Thyroid gland (tissue), 4 donors: ENCODE data around the gene SEZ6L. TPM values are rescaled to one million over a fixed set of nuclear protein-coding genes. Genes with fewer than 3 reads are reported as not detected.

Experiments
- DNase-seq, 2 donors: peaks; one replicate each; pipeline ENCODE4 v3.0.0-alpha.2; 2019
- H3K27ac ChIP-seq, 3 donors: fragments of 200-600 bp; sonication (generic); 1 replicate in 2 of 3; 2 replicates in 1 of 3; pipeline ENCODE4 v1.5.1; 2016 to 2019; ENCODE audit warnings: mild to moderate bottlenecking in 1 of 3, moderate library complexity in 1 of 3
- H3K27me3 ChIP-seq: fragments of 200-600 bp; sonication (generic); one replicate; pipeline ENCODE4 v1.5.1; 2019
- H3K36me3 ChIP-seq, 2 donors: fragments of 200-600 bp; sonication (generic); one replicate each; pipeline ENCODE4 v1.5.1; 2016 to 2019
- H3K4me1 ChIP-seq, 2 donors: fragments of 200-600 bp; sonication (generic); one replicate each; pipeline ENCODE4 v1.5.1; 2017 to 2019
- H3K4me3 ChIP-seq, 3 donors: fragments of 200-600 bp; sonication (generic); replicated peaks in 1 of 3; 1 replicate in 2 of 3; 2 replicates in 1 of 3; pipeline ENCODE4 v1.5.1; 2016; ENCODE audit warnings: mild to moderate bottlenecking in 1 of 3
- H3K9me3 ChIP-seq: fragments of 200-600 bp; sonication (generic); one replicate; pipeline ENCODE4 v1.5.1; 2017
- POLR2A ChIP-seq, 2 donors: fragments of 450-650 bp; IDR thresholded peaks; one replicate each; pipeline ENCODE4 v1.6.1; 2017; ENCODE audit warnings: antibody characterized with exemption in 2 of 2, mild to moderate bottlenecking in 2 of 2, moderate library complexity in 1 of 2
- WGBS, 2 donors: methylation state at CpG; one replicate each; pipeline ENCODE4 v1.1.5; 2017; 5-methylcytosine and 5-hydroxymethylcytosine counted together
- intact Hi-C: fragments of 100-400 bp; cut with DNase I; formaldehyde crosslinking; loops from one replicate; pipeline ENCODE4 v1.15.1; 2023
- total RNA-seq, 4 donors: library from RNA; depleted of rRNA; stranded (reverse); fragments of >200 nt; gene quantifications; one replicate each; pipeline ENCODE4 v1.2.3, GENCODE V29; 2016
- TF ChIP-seq, protein P1 (sequence below), 6 experiments: fragments of 200-600 bp in 3 of 6; fragments of 450-650 bp in 3 of 6; sonication (generic) in 3 of 6; IDR thresholded peaks; one replicate each; pipeline ENCODE4 v1.5.1; 2016 to 2019; ENCODE audit warnings: antibody characterized with exemption in 6 of 6, mild to moderate bottlenecking in 2 of 6, inconsistent platforms in 1 of 6, moderate library complexity in 1 of 6

SEZ6L gene
- total RNA-seq, 4 donors from 2014 or later, result 0.13 to 0.22 (median 0.17) TPM; not detected in 1

GRCh38 chr22:26127556-26127955 lies 41.7 kb upstream of the SEZ6L start:
- H3K4me1 ChIP-seq, result peaks cover 12 to 15% of the 10 kb centered on the region in 2 donors
- intact Hi-C loops, result no loop called here
- no peaks in the 10 kb centered on the region for H3K36me3 ChIP-seq
- H3K27ac ChIP-seq, result peak overlapping the region in 2 of 3 donors; percentile 28 to 49
- no peak overlapping the region for H3K4me3 ChIP-seq
- no peak for TF ChIP-seq POLR2A (IDR thresholded peaks at IDR 0.05)
- TF ChIP-seq, protein P1, sequence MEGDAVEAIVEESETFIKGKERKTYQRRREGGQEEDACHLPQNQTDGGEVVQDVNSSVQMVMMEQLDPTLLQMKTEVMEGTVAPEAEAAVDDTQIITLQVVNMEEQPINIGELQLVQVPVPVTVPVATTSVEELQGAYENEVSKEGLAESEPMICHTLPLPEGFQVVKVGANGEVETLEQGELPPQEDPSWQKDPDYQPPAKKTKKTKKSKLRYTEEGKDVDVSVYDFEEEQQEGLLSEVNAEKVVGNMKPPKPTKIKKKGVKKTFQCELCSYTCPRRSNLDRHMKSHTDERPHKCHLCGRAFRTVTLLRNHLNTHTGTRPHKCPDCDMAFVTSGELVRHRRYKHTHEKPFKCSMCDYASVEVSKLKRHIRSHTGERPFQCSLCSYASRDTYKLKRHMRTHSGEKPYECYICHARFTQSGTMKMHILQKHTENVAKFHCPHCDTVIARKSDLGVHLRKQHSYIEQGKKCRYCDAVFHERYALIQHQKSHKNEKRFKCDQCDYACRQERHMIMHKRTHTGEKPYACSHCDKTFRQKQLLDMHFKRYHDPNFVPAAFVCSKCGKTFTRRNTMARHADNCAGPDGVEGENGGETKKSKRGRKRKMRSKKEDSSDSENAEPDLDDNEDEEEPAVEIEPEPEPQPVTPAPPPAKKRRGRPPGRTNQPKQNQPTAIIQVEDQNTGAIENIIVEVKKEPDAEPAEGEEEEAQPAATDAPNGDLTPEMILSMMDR (IDR thresholded peaks at IDR 0.05), result no peak
- WGBS, 2 donors, result 41 to 43% methylated on average over 4 of the region's 4 CpGs
- DNase-seq, result peak in 1 of 2 donors; percentile 25
- H3K9me3 ChIP-seq, result no peaks in the 10 kb centered on the region
- no peaks in the 10 kb centered on the region for H3K27me3 ChIP-seq

- TF ChIP-seq, protein P1 (IDR thresholded peaks at IDR 0.05), result no peak
- no peak for TF ChIP-seq POLR2A (IDR thresholded peaks at IDR 0.05)
- Histone ChIP-seq H3K27me3 (no peaks in the 10 kb centered on the region), H3K4me1 (peaks cover 12 to 15% of the 10 kb centered on the region in 2 donors), H3K4me3 (no peak overlapping the region), H3K9me3 (no peaks in the 10 kb centered on the region), H3K36me3 (no peaks in the 10 kb centered on the region), H3K27ac (no peak overlapping the region)
- DNase-seq, result no peak
- intact Hi-C loops, result no loop called here
- WGBS, 2 donors, result 30 to 37% methylated on average over 8 to 10 of the region's 10 CpGs
Measured at GRCh38 chr22:26131589-26132154, 37.6 kb upstream of the SEZ6L start.

DNA sequence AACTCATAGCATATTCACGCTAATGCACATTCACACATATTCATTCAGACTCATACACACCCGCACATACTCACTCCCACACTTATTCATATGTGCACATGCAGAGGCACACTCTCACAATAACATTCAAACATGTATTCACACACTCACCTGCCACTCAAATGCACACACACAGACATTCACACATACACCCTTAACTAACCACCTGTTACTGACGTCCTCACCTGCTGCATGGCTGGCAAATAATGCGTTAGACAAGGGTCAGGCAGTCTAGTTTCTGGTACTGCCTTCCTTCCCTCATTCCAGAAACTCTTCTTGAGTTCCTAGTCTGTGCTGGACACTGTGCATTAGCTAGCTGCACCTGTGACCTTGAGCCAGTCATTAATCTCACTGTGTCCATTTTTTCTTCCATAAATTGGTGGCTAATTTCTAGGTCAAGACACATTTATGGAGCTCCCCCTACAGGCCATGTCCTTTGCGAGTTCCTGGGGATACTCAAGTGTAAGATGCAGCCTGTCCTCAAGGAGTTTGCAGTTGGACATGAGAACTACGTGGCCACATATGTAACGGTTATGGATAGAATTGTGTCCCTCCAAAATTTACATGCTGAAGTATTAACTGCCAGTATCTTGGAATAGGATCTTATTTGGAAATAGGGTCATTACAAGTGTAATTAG lies 34.5 kb upstream of the SEZ6L start:
- TF ChIP-seq, protein P1 (IDR thresholded peaks at IDR 0.05), result no peak
- TF ChIP-seq POLR2A (IDR thresholded peaks at IDR 0.05), result no peak
- Histone ChIP-seq H3K27ac (no peak overlapping the region), H3K4me3 (no peak overlapping the region), H3K4me1 (peaks cover 4 to 8% of the 10 kb centered on the region in 2 donors), H3K27me3 (no peaks in the 10 kb centered on the region), H3K36me3 (no peaks in the 10 kb centered on the region), H3K9me3 (no peaks in the 10 kb centered on the region)
- intact Hi-C loops, result no loop called here
- DNase-seq, result no peak
- WGBS, 2 donors, result 80 to 84% methylated on average over 7 of the region's 7 CpGs

GRCh38 chr22:26135806-26136205 lies 33.5 kb upstream of the SEZ6L start:
- 76 to 81% methylated on average over 2 of the region's 2 CpGs for WGBS, 2 donors
- no peak for DNase-seq
- no peak overlapping the region for H3K27ac ChIP-seq
- H3K27me3 ChIP-seq, result no peaks in the 10 kb centered on the region
- no peaks in the 10 kb centered on the region for H3K36me3 ChIP-seq
- intact Hi-C loops, result no loop called here
- TF ChIP-seq POLR2A (IDR thresholded peaks at IDR 0.05), result no peak
- peaks cover 4 to 8% of the 10 kb centered on the region in 2 donors for H3K4me1 ChIP-seq
- H3K4me3 ChIP-seq, result no peak overlapping the region
- no peaks in the 10 kb centered on the region for H3K9me3 ChIP-seq

- Histone ChIP-seq H3K36me3 (no peaks in the 10 kb centered on the region), H3K4me3 (no peak overlapping the region), H3K27me3 (no peaks in the 10 kb centered on the region), H3K27ac (no peak overlapping the region), H3K4me1 (peaks cover 0 to 3% of the 10 kb centered on the region in 2 donors), H3K9me3 (no peaks in the 10 kb centered on the region)
- DNase-seq, result peak; percentile 84 to 95
- 15 to 31% methylated on average over 4 of the region's 4 CpGs for WGBS, 2 donors
- intact Hi-C loops, result no loop called here
- TF ChIP-seq, protein P1 (IDR thresholded peaks at IDR 0.05), result no peak
- no peak for TF ChIP-seq POLR2A (IDR thresholded peaks at IDR 0.05)
Measured at GRCh38 chr22:26139310-26139709, 30.0 kb upstream of the SEZ6L start.
